ENCODE data around the gene TSPYL4. TPM values are rescaled to one million over a fixed set of nuclear protein-coding genes. Genes with fewer than 3 reads are reported as not detected.

TSPYL4 gene
- total and polyA plus RNA-seq, 2 donors (not counting 3 experiments of a cell fraction or from before 2014, with no cell fraction given): 24.5 to 43.1 TPM

GRCh38 chr6:116283191-116283590 is 29.3 kb upstream of the TSPYL4 start:
- Histone ChIP-seq H3K4me3 (replicated peaks in 1 of 3; ENCODE audit: insufficient read depth in 1 of 3, low read depth in 1 of 3, low read length in 3 of 3) (no peak overlapping the region), H2AFZ (ENCODE audit: low read depth, low read length) (no peak overlapping the region), H4K20me1 (replicated peaks; ENCODE audit: control insufficient read depth, extremely low read depth, insufficient read depth, low read length) (no peaks in the 10 kb centered on the region), H3K9me3 (replicated peaks; ENCODE audit: control insufficient read depth, insufficient read depth, low read length) (no peaks in the 10 kb centered on the region), H3K4me2 (ENCODE audit: insufficient read depth, low read length) (no peak overlapping the region), H3K36me3 (ENCODE audit: control insufficient read depth in 2 of 2, extremely low read depth in 1 of 2, insufficient read depth in 2 of 2, low read length in 2 of 2) (peaks cover 0 to 1% of the 10 kb centered on the region in 2 experiments), H3K9me1 (replicated peaks; ENCODE audit: control insufficient read depth, extremely low read depth, insufficient read depth, low read length) (no peaks in the 10 kb centered on the region), H3K27me3 (ENCODE audit: control insufficient read depth in 2 of 2, insufficient read depth in 2 of 2, low read length in 2 of 2) (no peaks in the 10 kb centered on the region), H3K4me1 (ENCODE audit: control insufficient read depth, extremely low read depth, insufficient read depth, low read length) (peaks cover 15% of the 10 kb centered on the region), H3K79me2 (ENCODE audit: control insufficient read depth, insufficient read depth, low read length) (peaks cover 11% of the 10 kb centered on the region), H3K9ac (replicated peaks; ENCODE audit: extremely low read depth, insufficient read depth, low read length) (no peak overlapping the region), H3K27ac (ENCODE audit: insufficient read depth, low read depth, low read length) (no peak overlapping the region)
- TF ChIP-seq JUN (IDR thresholded peaks at IDR 0.05; ENCODE audit: borderline replicate concordance, insufficient read depth, insufficient read length, low read depth) (no peak), GATA2 (IDR thresholded peaks at IDR 0.05; ENCODE audit: insufficient read depth, insufficient read length, low read depth, low read length) (no peak), CTCF (IDR thresholded peaks at IDR 0.05; ENCODE audit: extremely low read depth in 1 of 2, insufficient read depth in 1 of 2, low read depth in 1 of 2, low read length in 2 of 2) (no peak), POLR2A (IDR thresholded peaks at IDR 0.05; ENCODE audit: low read depth, low read length) (no peak), EZH2 (IDR thresholded peaks at IDR 0.05; ENCODE audit: borderline replicate concordance, low read depth, low read length, severe bottlenecking) (no peak), POLR2AphosphoS5 (IDR thresholded peaks at IDR 0.05; ENCODE audit: insufficient read depth, low read depth, low read length) (no peak), MYC (IDR thresholded peaks at IDR 0.05; ENCODE audit: low read depth, low read length) (no peak), FOS (IDR thresholded peaks at IDR 0.05; ENCODE audit: borderline replicate concordance, insufficient read depth, low read length) (no peak)
- TF ChIP-seq, protein P1, sequence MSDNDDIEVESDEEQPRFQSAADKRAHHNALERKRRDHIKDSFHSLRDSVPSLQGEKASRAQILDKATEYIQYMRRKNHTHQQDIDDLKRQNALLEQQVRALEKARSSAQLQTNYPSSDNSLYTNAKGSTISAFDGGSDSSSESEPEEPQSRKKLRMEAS (IDR thresholded peaks at IDR 0.05; ENCODE audit: insufficient read depth, insufficient read length): no peak
- DNase-seq (ENCODE audit: low read depth, low spot score) (no peak), FAIRE-seq (no peak)
- dilution Hi-C loops (cut with MboI; ENCODE audit: extremely low pct_ligation_motif_present, low sequenced_read_pairs): no loop called here
- intact Hi-C loops (cut with micrococcal nuclease): no loop called here
- ChIA-PET POLR2A (no interaction called here), CTCF (interaction anchor here (1.0 to 1.5 kb wide), 5 partner anchors 10 to 280 kb away, joined by 3 to 4 read pairs (median 3); no protein-coding TSS in a partner anchor)
- no TSS peak for BruUV-seq (replicated peaks)

Measured in endothelial cell of umbilical vein (primary cell).